ENCODE results near the gene PRRT1. TPM values are rescaled to one million over a fixed set of nuclear protein-coding genes. Genes with fewer than 3 reads are reported as not detected.
A peak's percentile ranks its signal among the peaks of the same experiment; 100 is the strongest.

PRRT1 gene
- total RNA-seq, 1 donor from 2014 or later = not detected

DNA sequence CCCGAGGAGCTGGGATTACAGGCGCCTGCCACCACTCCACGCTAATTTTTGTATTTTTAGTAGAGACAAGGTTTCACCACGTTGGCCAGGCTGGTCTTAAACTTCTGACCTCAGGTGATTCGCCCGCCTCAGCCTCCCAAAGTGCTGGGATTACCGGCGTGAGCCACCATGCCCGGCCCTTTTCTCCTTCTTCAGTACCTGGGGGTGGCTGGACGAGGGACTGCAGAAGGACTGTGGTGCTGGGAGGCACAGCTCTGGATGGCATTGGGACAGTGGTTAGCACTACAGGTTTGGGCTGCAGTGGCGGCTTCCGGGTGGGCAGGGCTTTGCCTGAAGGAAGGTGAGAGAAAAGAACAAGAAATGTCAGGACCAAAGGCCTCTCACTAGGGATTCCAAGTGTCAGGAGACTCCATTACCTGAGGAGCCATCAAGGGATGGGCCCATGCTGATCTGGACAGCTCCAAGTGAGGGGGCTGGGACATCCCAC lies 31.1 kb downstream of the PRRT1 start:
- DNase-seq (ENCODE audit: low spot score) = no peak
- TF ChIP-seq EZH2 (IDR thresholded peaks at IDR 0.05) (no peak), EZH2phosphoT487 (IDR thresholded peaks at IDR 0.05) (no peak), CTCF (IDR thresholded peaks at IDR 0.05) (no peak)
- no peaks in the 10 kb centered on the region for H4K20me1 ChIP-seq (ENCODE audit: low read depth)
- no peak overlapping the region for H3K27ac Mint-ChIP-seq
- H3K4me1 Mint-ChIP-seq = peaks cover 9% of the 10 kb centered on the region
- H3K36me3 Mint-ChIP-seq = peaks cover 20% of the 10 kb centered on the region
- H3K27ac ChIP-seq = no peak overlapping the region
- no peaks in the 10 kb centered on the region for H3K36me3 ChIP-seq
- H3K9me3 Mint-ChIP-seq = no peaks in the 10 kb centered on the region
- no peaks in the 10 kb centered on the region for H3K27me3 ChIP-seq
- H3K4me3 Mint-ChIP-seq = no peak overlapping the region
- H3K4me2 ChIP-seq = no peak overlapping the region
- H3K4me3 ChIP-seq = no peak overlapping the region
- H2AFZ ChIP-seq (replicated peaks) = no peak overlapping the region
- no peaks in the 10 kb centered on the region for H3K4me1 ChIP-seq
- peaks cover 7% of the 10 kb centered on the region for H3K27me3 Mint-ChIP-seq (ENCODE audit: insufficient read depth, low read depth)
- H3K9me3 ChIP-seq (ENCODE audit: low read depth) = no peaks in the 10 kb centered on the region
- H3K79me2 ChIP-seq (ENCODE audit: low read depth) = no peaks in the 10 kb centered on the region
- H3K9ac ChIP-seq = no peak overlapping the region
- H3F3A ChIP-seq (ENCODE audit: low read depth) = peaks cover 12% of the 10 kb centered on the region

- Mint-ChIP-seq H3K27ac (peak overlapping the region; percentile 52), H3K9me3 (no peaks in the 10 kb centered on the region), H3K27me3 (ENCODE audit: insufficient read depth, low read depth) (peaks cover 5% of the 10 kb centered on the region), H3K4me1 (peaks cover 12% of the 10 kb centered on the region), H3K36me3 (peaks cover 17% of the 10 kb centered on the region), H3K4me3 (peak overlapping the region; percentile 47)
- DNase-seq (ENCODE audit: low spot score) = peak; percentile 87
- peak; percentile 85 for TF ChIP-seq CTCF (IDR thresholded peaks at IDR 0.05)
- no peak for TF ChIP-seq EZH2 (IDR thresholded peaks at IDR 0.05)
- TF ChIP-seq EZH2phosphoT487 (IDR thresholded peaks at IDR 0.05) = no peak
- Histone ChIP-seq H3K79me2 (ENCODE audit: low read depth) (no peaks in the 10 kb centered on the region), H3K4me1 (no peaks in the 10 kb centered on the region), H4K20me1 (ENCODE audit: low read depth) (no peaks in the 10 kb centered on the region), H3K27me3 (no peaks in the 10 kb centered on the region), H3K27ac (no peak overlapping the region), H3K9ac (no peak overlapping the region), H3F3A (ENCODE audit: low read depth) (peaks cover 12% of the 10 kb centered on the region), H3K9me3 (ENCODE audit: low read depth) (no peaks in the 10 kb centered on the region), H3K4me2 (no peak overlapping the region), H3K36me3 (no peaks in the 10 kb centered on the region), H2AFZ (replicated peaks) (no peak overlapping the region), H3K4me3 (no peak overlapping the region)
Observed at GRCh38 chr6:32118782-32119628, 32.7 kb downstream of the PRRT1 start.

- Histone ChIP-seq H3K9ac (no peak overlapping the region), H3K36me3 (no peaks in the 10 kb centered on the region), H3K27me3 (no peaks in the 10 kb centered on the region), H3K4me1 (no peaks in the 10 kb centered on the region), H2AFZ (replicated peaks) (no peak overlapping the region), H3K27ac (no peak overlapping the region), H3K4me2 (no peak overlapping the region), H3K79me2 (ENCODE audit: low read depth) (no peaks in the 10 kb centered on the region), H3K4me3 (no peak overlapping the region), H4K20me1 (ENCODE audit: low read depth) (no peaks in the 10 kb centered on the region), H3F3A (ENCODE audit: low read depth) (peaks cover 12% of the 10 kb centered on the region), H3K9me3 (ENCODE audit: low read depth) (no peaks in the 10 kb centered on the region)
- Mint-ChIP-seq H3K27me3 (ENCODE audit: insufficient read depth, low read depth) (peaks cover 5% of the 10 kb centered on the region), H3K36me3 (peaks cover 14% of the 10 kb centered on the region), H3K4me1 (peaks cover 15% of the 10 kb centered on the region), H3K27ac (no peak overlapping the region), H3K9me3 (no peaks in the 10 kb centered on the region), H3K4me3 (no peak overlapping the region)
- no peak for TF ChIP-seq EZH2 (IDR thresholded peaks at IDR 0.05)
- no peak for TF ChIP-seq EZH2phosphoT487 (IDR thresholded peaks at IDR 0.05)
- TF ChIP-seq CTCF (IDR thresholded peaks at IDR 0.05) = no peak
- no peak for DNase-seq (ENCODE audit: low spot score)
Observed at GRCh38 chr6:32117461-32117860, 34.3 kb downstream of the PRRT1 start.
